Right lobe of liver (tissue), 6 donors: ENCODE results near the gene SHISA8. TPM values are rescaled to one million over a fixed set of nuclear protein-coding genes. Genes with fewer than 3 reads are reported as not detected.
"Not testable (repeated sequence)": the region's sequence is repeated elsewhere in the genome, so short reads cannot be mapped to it uniquely, and the experiment has no call there.

Experiments used
- ATAC-seq, 4 donors: fragments of 200-7000 bp; cut with Tn5 transposase; one replicate each; pipeline ENCODE4 v1.9.1; 2020; ENCODE audit warnings: mild to moderate bottlenecking in 4 of 4, moderate library complexity in 4 of 4
- DNase-seq, 3 donors: peaks; one replicate each; pipeline ENCODE4 v3.0.0-alpha.2; 2020
- H3K27ac ChIP-seq, 3 donors: fragments of 200-600 bp; one replicate each; pipeline ENCODE4 v1.8.0; 2022
- H3K27me3 ChIP-seq, 2 donors: fragments of 200-600 bp; one replicate each; pipeline ENCODE4 v1.8.0; 2022
- H3K36me3 ChIP-seq, 4 donors: fragments of 200-600 bp; sonication (generic) in 1 of 4; one replicate each; pipeline versions ENCODE4 v1.5.1 to v1.8.0; 2017 to 2022; ENCODE audit warnings: control low read depth in 1 of 4
- H3K4me1 ChIP-seq, 4 donors: fragments of 200-600 bp; sonication (generic) in 1 of 4; one replicate each; pipeline versions ENCODE4 v1.5.1 to v1.8.0; 2017 to 2022; ENCODE audit warnings: control low read depth in 1 of 4
- H3K4me3 ChIP-seq, 3 donors: fragments of 200-600 bp; one replicate each; pipeline ENCODE4 v1.8.0; 2022
- H3K9me3 ChIP-seq, 4 donors: fragments of 200-600 bp; sonication (generic) in 1 of 4; one replicate each; pipeline versions ENCODE4 v1.5.1 to v1.8.0; 2017 to 2022; ENCODE audit warnings: control low read depth in 1 of 4
- POLR2A ChIP-seq: fragments of 450-650 bp; IDR thresholded peaks from one replicate; pipeline ENCODE4 v1.6.1; 2017; ENCODE audit warnings: antibody characterized with exemption, mild to moderate bottlenecking
- WGBS: methylation state at CpG from one replicate; pipeline ENCODE4 v1.1.6; 2018; ENCODE audit warnings: low coverage, low lambda C conversion rate; ENCODE audit not compliant: insufficient coverage; ENCODE audit errors: missing lambda C conversion rate; 5-methylcytosine and 5-hydroxymethylcytosine counted together
- intact Hi-C, 2 donors: fragments of 100-400 bp; cut with DNase I; formaldehyde crosslinking; loops; one replicate each; pipeline versions ENCODE4 v1.11.2 to v1.14.1; 2022
- total RNA-seq, 6 experiments: library from RNA; depleted of rRNA in 2 of 6; stranded (reverse); fragments of >200 nt in 2 of 6; fragmentation: NEBNext Ultra II Directional in 3 of 6; extraction: Animal tissue kit (Norgen Biotek cat#: 25700) in 3 of 6; gene quantifications; one replicate each; pipeline versions ENCODE4 v1.1.0 to v1.2.4, GENCODE V29; 2016 to 2023
- TF ChIP-seq, protein P1 (sequence below), 4 donors: fragments of 200-600 bp in 3 of 4; fragments of 450-650 bp in 1 of 4; IDR thresholded peaks; one replicate each; pipeline versions ENCODE4 v1.5.1 to v1.8.0; 2016 to 2022; ENCODE audit warnings: antibody characterized with exemption in 4 of 4, mild to moderate bottlenecking in 2 of 4
- donor health status: DM: no; HTN: yes; CAD: no.
- donor health status: DM: no; HTN: no; CAD: no.
- donor health status: DM: no; HTN: no; CAD: no.
- donor health status: DM: no; HTN: yes; CAD: no.
- donor health status: DM: no; HTN: yes; CAD: no.

The SHISA8 gene
- total RNA-seq, 6 experiments from 2014 or later, result not detected

- Histone ChIP-seq H3K4me1 (peaks cover 0 to 13% (median 0%) of the 10 kb centered on the region in 4 donors), H3K9me3 (no peaks in the 10 kb centered on the region), H3K27me3 (no peaks in the 10 kb centered on the region), H3K27ac (no peak overlapping the region), H3K4me3 (no peak overlapping the region), H3K36me3 (peaks cover 0 to 94% (median 31%) of the 10 kb centered on the region in 4 donors)
- no peak for ATAC-seq
- WGBS, result 51% methylated on average over 4 of the region's 5 CpGs
- intact Hi-C loops, result no loop called here
- TF ChIP-seq, protein P1, sequence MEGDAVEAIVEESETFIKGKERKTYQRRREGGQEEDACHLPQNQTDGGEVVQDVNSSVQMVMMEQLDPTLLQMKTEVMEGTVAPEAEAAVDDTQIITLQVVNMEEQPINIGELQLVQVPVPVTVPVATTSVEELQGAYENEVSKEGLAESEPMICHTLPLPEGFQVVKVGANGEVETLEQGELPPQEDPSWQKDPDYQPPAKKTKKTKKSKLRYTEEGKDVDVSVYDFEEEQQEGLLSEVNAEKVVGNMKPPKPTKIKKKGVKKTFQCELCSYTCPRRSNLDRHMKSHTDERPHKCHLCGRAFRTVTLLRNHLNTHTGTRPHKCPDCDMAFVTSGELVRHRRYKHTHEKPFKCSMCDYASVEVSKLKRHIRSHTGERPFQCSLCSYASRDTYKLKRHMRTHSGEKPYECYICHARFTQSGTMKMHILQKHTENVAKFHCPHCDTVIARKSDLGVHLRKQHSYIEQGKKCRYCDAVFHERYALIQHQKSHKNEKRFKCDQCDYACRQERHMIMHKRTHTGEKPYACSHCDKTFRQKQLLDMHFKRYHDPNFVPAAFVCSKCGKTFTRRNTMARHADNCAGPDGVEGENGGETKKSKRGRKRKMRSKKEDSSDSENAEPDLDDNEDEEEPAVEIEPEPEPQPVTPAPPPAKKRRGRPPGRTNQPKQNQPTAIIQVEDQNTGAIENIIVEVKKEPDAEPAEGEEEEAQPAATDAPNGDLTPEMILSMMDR (IDR thresholded peaks at IDR 0.05), result no peak
- TF ChIP-seq POLR2A, result no peak
- no peak for DNase-seq
These were observed 41.5 kb downstream of the SHISA8 start for GRCh38 chr22:41873391-41873790.

- no peaks in the 10 kb centered on the region for H3K27me3 ChIP-seq
- no peak overlapping the region for H3K4me3 ChIP-seq
- no peaks in the 10 kb centered on the region for H3K9me3 ChIP-seq
- no peak for TF ChIP-seq POLR2A
- TF ChIP-seq, protein P1 (IDR thresholded peaks at IDR 0.05), result no peak
- peaks cover 0 to 90% (median 23%) of the 10 kb centered on the region in 4 donors for H3K36me3 ChIP-seq
- WGBS, result 94% methylated on average over 4 of the region's 4 CpGs
- no peak for DNase-seq
- no peak overlapping the region for H3K27ac ChIP-seq
- peaks cover 0 to 7% (median 0%) of the 10 kb centered on the region in 4 donors for H3K4me1 ChIP-seq
- intact Hi-C loops, result no loop called here
- no peak for ATAC-seq
These were observed 44.1 kb downstream of the SHISA8 start for GRCh38 chr22:41870786-41871185.

DNA sequence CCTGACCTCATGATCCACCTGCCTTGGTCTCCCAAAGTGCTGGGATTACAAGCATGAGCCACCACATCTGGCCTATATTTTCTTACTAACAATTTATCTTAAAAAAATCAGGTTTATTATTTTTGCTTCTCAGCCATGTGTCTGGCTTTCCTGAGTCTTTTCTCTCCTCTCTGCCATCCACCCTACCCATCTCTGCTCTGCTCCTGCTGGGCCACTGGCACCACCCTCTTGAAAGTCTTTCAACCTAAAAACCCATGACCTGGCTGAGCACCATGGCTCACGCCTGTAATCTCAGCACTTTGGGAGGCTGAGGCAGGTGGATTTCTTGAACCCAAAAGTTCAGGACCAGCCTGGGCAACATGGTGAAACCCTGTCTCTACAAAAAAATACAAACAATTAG, 44.8 kb downstream of the SHISA8 start:
- H3K4me3 ChIP-seq, H3K27me3 ChIP-seq, intact Hi-C loops, H3K4me1 ChIP-seq, ATAC-seq, H3K27ac ChIP-seq, H3K9me3 ChIP-seq, DNase-seq: not testable (repeated sequence)
- peaks cover 0 to 83% (median 23%) of the 10 kb centered on the region in 4 donors for H3K36me3 ChIP-seq
- WGBS, result 100% methylated on average over 1 of the region's 1 CpG

DNA sequence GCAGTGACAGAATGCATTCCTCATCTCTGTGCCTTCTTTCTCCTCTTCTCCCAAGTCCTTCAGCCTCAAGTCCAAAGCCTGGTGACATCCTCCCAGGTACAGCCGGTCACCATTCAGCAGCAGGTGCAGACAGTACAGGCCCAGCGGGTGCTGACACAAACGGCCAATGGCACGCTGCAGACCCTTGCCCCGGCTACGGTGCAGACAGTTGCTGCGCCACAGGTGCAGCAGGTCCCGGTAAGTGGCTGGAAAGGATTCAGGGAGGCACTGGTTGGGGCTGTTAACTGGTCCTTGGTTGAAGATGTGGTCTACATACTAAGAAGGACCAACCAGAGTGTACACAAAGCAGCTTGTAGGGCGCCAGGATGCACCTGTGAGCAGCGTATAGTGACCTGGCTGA, 46.3 kb downstream of the SHISA8 start:
- ATAC-seq (no peak), DNase-seq (no peak)
- intact Hi-C loops, result no loop called here
- H3K4me3 ChIP-seq, result no peak overlapping the region
- 91% methylated on average over 8 of the region's 10 CpGs for WGBS
- H3K4me1 ChIP-seq, result no peaks in the 10 kb centered on the region
- no peaks in the 10 kb centered on the region for H3K9me3 ChIP-seq
- TF ChIP-seq, protein P1 (IDR thresholded peaks at IDR 0.05), result no peak
- no peak for TF ChIP-seq POLR2A
- peaks cover 0 to 68% (median 17%) of the 10 kb centered on the region in 4 donors for H3K36me3 ChIP-seq
- H3K27ac ChIP-seq, result no peak overlapping the region
- H3K27me3 ChIP-seq, result no peaks in the 10 kb centered on the region

DNA sequence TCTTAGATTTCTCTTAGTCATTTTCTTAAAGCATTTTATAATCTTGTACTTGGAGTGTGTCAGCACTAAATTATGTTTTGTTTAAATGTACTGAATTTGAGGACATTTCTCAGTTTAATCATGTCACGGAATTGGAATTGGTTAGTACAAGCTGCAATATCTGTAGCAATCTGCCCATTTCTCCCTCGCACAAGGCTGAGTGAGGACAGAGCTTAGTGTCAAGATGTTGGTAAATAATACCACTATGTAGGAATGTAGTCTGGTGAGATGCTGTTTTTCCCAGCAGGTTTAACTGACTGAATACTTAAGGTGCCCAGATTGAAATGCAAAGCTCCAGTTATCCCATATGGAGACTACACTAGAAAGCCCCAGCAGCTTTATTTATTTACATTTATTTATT, 51.4 kb downstream of the SHISA8 start:
- Histone ChIP-seq H3K4me1 (peaks cover 0 to 3% (median 0%) of the 10 kb centered on the region in 4 donors), H3K36me3 (peaks cover 0 to 21% (median 2%) of the 10 kb centered on the region in 4 donors), H3K4me3 (no peak overlapping the region), H3K27ac (no peak overlapping the region), H3K9me3 (no peaks in the 10 kb centered on the region), H3K27me3 (no peaks in the 10 kb centered on the region)
- TF ChIP-seq, protein P1 (IDR thresholded peaks at IDR 0.05), result no peak
- no peak for TF ChIP-seq POLR2A
- no peak for ATAC-seq
- no peak for DNase-seq
- 85% methylated on average over 2 of the region's 2 CpGs for WGBS
- intact Hi-C loops, result no loop called here
